PFSK-1 (cell line): ENCODE data around the gene NAA11.

Source experiments
- POLR2AphosphoS5 ChIP-seq: IDR thresholded peaks from 2 replicates; pipeline ENCODE4 v1.6.1; 2012; ENCODE audit warnings: low read depth, mild to moderate bottlenecking, control low read depth, low read length, moderate library complexity
- REST ChIP-seq, 2 experiments: IDR thresholded peaks; 2 replicates each; pipeline versions ENCODE4 v1.6.1 to v1.8.0; 2011 to 2012; ENCODE audit warnings: low read depth in 2 of 2, low read length in 2 of 2, control low read depth in 1 of 2, inconsistent platforms in 1 of 2, mild to moderate bottlenecking in 1 of 2, moderate library complexity in 1 of 2; ENCODE audit not compliant: insufficient read depth in 1 of 2
- TAF1 ChIP-seq: IDR thresholded peaks from 2 replicates; pipeline ENCODE4 v1.6.1; 2012; ENCODE audit warnings: low read length, control low read depth, borderline replicate concordance; ENCODE audit not compliant: insufficient read depth

GRCh38 chr4:79281566-79282359 lies 44.1 kb downstream of the NAA11 start:
- no peak for TF ChIP-seq REST (IDR thresholded peaks at IDR 0.05; ENCODE audit: insufficient read depth in 1 of 2, low read depth in 2 of 2, low read length in 2 of 2)
- TF ChIP-seq POLR2AphosphoS5 = no peak
- TF ChIP-seq TAF1 = no peak
